GM21515 (cell line): Measurements from ENCODE around the gene TIMM21.

Experiments
- ATAC-seq: cut with Tn5 transposase; IDR thresholded peaks from one replicate; pipeline ENCODE4 v1.9.1; 2021; ENCODE audit not compliant: unreplicated experiment

TIMM21 gene

DNA sequence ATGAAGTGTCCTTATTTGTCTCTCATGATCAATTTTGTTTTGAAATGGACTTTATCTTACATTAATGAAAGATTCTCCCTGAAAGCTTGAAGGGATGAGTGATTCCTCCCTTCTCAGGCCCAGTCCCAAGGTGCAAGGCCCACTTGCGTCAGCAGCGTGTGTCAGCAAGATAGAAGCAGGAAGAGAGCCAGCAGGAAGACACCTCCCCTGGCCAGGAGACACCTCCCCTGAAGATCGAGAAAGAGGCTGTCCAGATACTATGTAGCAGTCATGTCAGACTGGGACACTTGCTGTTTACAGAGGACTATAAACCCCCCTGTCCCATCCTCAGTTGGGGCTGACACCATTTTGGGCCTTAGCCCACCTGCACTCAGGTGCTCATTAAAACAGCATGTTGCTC lies 38.3 kb downstream of the TIMM21 start:
- no peak for ATAC-seq

DNA sequence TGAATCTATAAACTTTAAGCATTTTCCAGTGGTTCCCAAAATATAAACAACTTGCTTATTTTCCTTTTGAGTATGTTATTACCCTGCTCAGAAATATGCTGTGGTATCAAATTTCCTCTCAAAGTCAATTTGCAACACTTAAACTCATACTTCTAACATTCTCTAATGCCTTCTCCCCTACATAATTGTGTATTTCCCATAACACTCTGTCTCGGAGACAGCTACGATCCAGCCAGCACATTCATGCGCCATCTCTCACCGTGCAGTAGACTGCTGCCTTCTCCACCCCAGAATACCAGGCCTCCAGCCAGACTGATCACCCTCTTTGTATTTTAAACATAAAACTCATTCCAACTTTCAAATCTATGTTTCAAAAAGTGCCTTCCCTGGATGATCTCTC lies 41.8 kb downstream of the TIMM21 start:
- no peak for ATAC-seq

DNA sequence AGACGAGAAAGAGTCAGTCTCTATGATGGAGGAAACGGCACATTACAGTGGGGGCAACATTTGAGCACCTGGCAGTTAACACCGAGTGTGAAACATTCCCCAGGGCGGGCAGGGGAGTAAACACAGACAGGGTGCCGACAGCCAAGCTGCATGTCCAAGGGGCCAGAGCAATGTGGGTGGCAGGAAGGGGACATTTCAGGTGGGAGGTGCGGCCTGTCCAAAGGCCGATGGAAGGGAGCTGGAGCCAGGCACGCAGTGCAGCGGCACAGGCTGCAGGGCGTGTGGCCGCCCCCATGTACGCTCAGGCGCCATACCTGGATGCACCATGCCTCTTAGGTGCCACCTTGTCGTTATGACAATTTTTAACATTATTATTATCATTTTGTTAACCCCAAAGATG lies 43.3 kb downstream of the TIMM21 start:
- ATAC-seq: no peak

DNA sequence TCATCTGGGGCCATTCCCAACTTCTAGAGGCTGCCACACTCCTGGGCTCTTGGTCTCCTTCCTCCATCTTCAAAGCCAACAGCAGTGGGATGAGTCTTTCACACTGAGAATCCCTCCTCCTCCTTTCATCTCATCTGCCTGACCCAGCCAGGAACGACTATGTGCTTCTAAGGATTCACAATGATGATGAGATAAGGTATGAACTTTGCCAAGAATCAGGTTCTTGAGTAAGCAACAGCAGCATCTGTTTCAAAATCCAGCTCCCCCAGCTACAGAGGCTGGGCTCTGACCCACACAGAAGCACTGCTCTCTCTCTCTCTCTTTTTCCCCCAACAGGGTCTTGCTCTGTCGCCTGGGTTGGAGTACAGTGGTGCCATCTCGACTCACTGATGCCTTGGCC lies 46.4 kb downstream of the TIMM21 start:
- ATAC-seq: no peak

DNA sequence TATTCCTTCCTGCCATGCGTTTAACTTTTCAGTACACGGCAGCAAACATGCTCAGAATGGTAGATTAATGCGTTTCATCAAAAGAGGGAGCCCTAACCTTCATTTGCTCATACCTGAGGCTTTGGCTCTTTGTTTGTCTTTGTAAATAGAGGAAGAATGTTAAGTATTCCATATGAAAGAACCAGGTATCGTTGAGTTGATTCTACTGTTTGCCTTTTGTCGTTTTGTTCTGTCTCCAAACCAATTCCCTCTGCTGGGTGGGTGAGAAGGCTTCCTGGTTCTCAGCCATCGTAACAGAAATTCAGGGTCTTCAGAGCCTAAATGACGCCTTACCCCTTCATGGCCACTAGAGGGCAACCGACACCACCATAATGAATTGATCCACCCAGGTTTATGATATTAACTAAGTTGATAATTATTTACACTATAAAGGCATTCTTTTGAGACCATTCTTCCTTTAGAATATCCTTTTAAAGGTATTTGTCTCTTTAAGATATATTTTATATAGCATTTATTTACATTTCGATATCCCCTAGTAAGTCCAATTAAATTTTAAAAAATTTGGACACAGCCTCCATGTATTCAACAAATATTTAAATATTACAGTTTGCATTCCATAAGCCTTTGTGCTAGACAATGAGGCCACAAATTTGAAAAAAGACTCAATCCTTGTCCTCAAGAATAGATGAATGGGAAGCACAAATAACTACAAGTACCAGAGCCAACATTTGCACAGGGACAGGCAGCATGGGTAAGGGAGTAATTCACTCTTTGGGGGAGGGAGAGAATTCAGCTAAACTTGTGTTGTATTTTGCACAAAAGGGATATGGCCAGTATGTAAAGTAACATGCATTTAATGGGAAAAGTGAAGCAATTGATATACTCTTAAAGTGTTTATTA lies 48.1 kb downstream of the TIMM21 start:
- peak; percentile 86 for ATAC-seq

DNA sequence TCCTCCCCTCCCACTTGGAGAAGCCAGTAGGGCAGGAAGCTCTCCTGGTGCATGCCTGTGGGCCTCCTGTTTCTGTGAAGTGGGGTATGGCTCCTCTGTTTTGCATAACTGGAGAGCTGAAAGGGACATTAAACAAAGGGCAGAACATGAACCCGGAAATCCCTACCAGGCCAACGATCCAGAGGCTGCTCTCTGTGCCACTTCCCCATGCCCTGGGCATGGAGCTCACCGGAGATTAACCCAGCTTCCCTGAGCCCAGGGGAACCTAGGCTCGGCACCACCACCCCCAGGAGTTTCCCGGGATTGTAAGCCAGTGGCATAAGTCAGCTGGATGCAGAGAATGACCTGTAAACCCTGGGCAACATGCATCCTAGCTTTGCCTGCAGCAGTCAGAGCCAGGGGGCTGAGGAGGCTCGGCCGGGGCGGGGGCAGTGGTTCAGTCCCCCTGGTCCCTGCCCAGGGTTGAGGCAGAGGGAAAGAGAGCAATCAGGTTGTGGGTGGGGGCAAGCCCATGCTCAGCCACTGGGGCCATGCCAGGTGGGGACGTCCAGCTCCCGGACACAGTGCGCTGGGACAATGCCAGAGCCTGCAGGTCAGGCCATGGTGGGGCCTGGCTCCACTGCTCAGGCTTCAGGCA lies 49.5 kb downstream of the TIMM21 start:
- ATAC-seq: no peak

DNA sequence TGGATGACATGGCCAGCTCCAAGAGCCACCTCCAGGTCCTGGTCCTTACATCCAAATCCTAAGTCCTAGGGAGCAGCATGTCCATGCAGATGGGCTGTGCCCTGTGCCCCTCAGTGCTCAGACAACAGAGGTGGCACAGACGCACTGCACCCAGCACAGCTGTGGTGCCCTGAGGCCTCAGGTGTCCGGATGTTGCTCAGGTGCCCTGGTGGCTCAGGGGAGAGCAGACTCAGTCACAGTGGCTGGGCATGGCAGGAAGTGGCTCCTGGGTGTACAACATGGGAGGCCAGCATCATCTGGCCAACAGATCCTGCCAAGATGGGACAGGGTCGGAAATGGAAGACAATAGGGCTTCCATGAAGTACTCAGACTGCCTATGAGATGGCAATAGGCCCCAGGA lies 50.1 kb downstream of the TIMM21 start:
- ATAC-seq: no peak

DNA sequence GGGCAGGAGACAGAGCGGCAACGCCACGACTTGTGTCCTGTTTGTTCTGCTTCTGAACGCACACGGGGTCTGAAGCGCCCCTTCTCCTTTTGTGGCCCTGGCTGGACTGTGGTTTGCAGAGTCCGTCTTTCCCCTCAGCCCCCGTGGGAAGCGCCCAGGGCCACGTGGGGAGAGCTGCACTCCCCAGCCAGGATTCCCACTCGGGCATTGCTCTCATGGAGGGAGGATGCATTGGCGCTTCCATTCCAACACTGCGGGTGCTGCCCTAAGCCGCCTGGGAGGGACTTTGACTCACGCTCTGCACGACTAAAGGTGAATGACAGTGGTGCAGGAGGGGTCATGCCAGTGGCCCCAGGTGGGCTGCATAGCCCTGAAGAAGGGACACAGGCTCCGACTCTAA lies 52.5 kb downstream of the TIMM21 start:
- no peak for ATAC-seq

DNA sequence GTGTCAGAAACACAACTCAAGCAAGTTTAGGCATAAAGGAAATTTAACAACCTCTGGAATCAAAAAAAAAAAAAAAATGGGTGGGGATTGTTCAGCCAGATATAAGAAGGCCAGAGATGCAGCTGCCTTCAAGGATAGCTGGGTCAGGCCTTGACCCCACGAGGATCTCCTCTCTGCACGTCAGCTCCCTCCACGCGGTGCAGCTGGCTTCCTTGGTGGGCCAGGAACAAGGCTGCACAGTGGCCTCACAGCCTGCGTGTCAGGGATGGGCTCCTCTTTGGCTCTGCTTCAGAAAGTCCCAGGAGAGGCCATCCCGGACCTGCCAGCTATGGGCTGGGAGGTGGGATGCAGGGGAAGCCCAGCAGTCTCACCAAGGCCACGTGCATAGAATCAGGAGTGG lies 55.5 kb downstream of the TIMM21 start:
- no peak for ATAC-seq

DNA sequence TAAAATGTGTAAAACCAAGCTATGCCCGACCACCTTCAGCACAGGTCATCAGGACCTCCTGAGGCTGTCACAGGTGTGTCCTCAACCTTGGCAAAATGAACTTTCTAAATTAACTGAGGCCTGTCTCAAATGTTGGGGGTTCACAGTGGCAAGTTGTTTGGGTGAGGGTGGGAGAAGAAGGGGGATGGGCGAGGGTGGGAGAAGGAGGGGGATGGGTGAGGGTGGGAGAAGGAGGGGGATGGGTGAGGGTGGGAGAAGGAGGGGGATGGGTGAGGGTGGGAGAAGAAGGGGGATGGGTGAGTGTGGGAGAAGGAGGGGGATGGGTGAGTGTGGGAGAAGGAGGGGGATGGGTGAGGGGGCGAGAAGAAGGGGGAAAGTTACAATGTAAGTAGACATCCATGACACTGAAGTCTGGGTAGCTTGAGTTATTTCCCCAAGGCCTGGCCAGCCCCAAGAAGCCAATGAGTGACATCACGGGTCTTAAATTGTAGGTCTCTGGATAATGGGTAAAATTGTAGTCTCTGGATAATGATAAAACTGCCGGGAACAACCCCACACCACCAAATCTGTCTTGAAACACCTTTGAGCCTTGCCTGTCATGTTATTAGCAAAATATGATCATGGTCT lies 56.3 kb downstream of the TIMM21 start:
- no peak for ATAC-seq
